ENCODE data around the gene RHOF. TPM values are rescaled to one million over a fixed set of nuclear protein-coding genes. Genes with fewer than 3 reads are reported as not detected.

The RHOF gene
- total RNA-seq, 4 donors from 2014 or later: 4.8 to 11.4 (median 9.5) TPM

GRCh38 chr12:121755591-121755990 is 37.9 kb downstream of the RHOF start:
- DNase-seq (ENCODE audit: low spot score) (no peak), ATAC-seq (ENCODE audit: low FRiP score) (no peak)
- TF ChIP-seq, protein P1, sequence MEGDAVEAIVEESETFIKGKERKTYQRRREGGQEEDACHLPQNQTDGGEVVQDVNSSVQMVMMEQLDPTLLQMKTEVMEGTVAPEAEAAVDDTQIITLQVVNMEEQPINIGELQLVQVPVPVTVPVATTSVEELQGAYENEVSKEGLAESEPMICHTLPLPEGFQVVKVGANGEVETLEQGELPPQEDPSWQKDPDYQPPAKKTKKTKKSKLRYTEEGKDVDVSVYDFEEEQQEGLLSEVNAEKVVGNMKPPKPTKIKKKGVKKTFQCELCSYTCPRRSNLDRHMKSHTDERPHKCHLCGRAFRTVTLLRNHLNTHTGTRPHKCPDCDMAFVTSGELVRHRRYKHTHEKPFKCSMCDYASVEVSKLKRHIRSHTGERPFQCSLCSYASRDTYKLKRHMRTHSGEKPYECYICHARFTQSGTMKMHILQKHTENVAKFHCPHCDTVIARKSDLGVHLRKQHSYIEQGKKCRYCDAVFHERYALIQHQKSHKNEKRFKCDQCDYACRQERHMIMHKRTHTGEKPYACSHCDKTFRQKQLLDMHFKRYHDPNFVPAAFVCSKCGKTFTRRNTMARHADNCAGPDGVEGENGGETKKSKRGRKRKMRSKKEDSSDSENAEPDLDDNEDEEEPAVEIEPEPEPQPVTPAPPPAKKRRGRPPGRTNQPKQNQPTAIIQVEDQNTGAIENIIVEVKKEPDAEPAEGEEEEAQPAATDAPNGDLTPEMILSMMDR (IDR thresholded peaks at IDR 0.05): no peak

- TF ChIP-seq, protein P1 (IDR thresholded peaks at IDR 0.05): no peak
- no peak for ATAC-seq (ENCODE audit: low FRiP score)
- no peak for DNase-seq (ENCODE audit: low spot score)
These were observed 38.7 kb downstream of the RHOF start for GRCh38 chr12:121754836-121755235.

GRCh38 chr12:121753844-121754264 is 39.6 kb downstream of the RHOF start:
- no peak for ATAC-seq (ENCODE audit: low FRiP score)
- TF ChIP-seq, protein P1 (IDR thresholded peaks at IDR 0.05): no peak
- DNase-seq (ENCODE audit: low spot score): no peak

DNA sequence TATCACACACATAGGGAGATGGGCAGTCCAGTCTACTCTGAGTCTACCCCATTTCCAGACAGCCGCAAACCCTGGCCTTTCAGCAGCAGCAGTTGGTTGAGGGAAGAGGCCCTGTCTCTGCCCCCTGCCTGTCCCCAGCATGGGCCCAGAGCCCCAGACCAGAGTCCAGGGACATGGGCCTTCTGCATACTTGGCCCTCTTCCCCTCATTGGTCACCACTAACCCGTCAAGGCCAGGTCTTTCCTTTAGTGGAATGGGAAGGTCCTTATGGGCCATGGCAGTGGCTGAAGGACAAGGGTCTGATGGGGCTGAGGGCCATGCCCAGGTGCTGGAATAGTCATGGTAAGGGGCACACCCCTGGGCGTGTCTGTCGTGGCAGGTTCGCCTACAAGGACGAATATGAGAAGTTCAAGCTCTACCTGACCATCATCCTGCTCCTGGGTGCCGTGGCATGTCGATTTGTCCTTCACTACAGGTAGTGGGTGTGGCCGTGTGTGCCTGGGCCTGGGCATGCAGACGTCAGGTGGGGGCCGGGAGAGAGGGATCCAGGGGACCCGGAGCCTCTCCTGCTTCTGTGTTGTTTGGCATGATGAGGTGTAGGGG is 41.6 kb downstream of the RHOF start:
- TF ChIP-seq, protein P1 (IDR thresholded peaks at IDR 0.05): no peak

DNA sequence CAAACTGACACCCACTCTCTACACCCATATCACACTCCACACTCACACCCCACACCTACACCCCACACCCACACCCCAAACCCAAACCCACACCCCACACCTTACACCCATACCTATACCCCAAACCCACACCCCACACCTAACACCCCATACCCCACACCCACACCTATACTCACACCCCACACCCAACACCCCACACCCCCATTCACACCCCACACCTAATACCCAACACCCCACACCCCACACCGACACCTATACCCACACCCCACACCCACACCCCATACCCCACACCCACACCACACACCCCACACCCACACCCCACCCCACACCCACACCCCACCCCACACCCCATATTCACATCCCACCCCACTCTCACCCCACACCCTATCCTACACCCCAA is 42.5 kb downstream of the RHOF start:
- no peak for DNase-seq (ENCODE audit: low spot score)
- no peak for ATAC-seq (ENCODE audit: low FRiP score)
- TF ChIP-seq, protein P1 (IDR thresholded peaks at IDR 0.05): no peak

More for the DNA sequence above, 41.6 kb downstream of the RHOF start:
- no peak for DNase-seq (ENCODE audit: low spot score)
- ATAC-seq (ENCODE audit: low FRiP score): no peak

- DNase-seq (ENCODE audit: low spot score) (no peak), ATAC-seq (ENCODE audit: low FRiP score) (no peak)
- TF ChIP-seq, protein P1 (IDR thresholded peaks at IDR 0.05): no peak
These were observed 43.0 kb downstream of the RHOF start for GRCh38 chr12:121750507-121750955.

DNA sequence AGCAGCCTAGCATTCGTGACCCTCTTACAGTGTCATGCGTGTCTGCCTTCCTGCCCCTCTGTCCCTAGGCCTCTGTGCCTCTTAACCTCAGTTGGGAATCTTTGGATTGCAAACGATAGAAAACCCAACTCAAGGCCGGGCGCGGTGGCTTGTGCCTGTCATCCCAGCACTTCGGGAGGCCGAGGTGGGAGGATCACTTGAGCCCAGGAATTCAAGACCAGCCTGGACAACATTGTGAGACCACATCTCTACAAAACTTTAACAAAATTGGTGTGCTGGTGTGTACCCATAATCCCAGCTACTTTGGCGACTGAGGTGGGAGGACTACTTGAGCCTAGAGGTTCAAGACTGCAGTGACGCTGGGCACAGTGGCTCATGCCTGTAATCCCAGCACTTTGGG is 44.2 kb downstream of the RHOF start:
- ATAC-seq (ENCODE audit: low FRiP score) (no peak), DNase-seq (ENCODE audit: low spot score) (no peak)
- TF ChIP-seq, protein P1 (IDR thresholded peaks at IDR 0.05): no peak
